Dendritic cell treated with granulocyte-macrophage colony-stimulating factor and Interleukin-4, amounts not matched to agents 40 ng/mL and 50 ng/mL, for 4 days (primary cell): ENCODE results near the gene GFPT2.

Experiments
- H3K27ac Mint-ChIP-seq: one replicate; pipeline ENCODE4 v1.8.0; 2022; ENCODE audit warnings: mild to moderate bottlenecking, mixed read lengths
- H3K27me3 Mint-ChIP-seq: one replicate; pipeline ENCODE4 v1.8.0; 2022; ENCODE audit warnings: mild to moderate bottlenecking, mixed read lengths
- H3K36me3 Mint-ChIP-seq: one replicate; pipeline ENCODE4 v1.8.0; 2022; ENCODE audit warnings: low read depth, mixed read lengths
- H3K4me1 Mint-ChIP-seq: one replicate; pipeline ENCODE4 v1.8.0; 2022; ENCODE audit warnings: low read depth, mixed read lengths
- H3K4me3 Mint-ChIP-seq: one replicate; pipeline ENCODE4 v1.8.0; 2022; ENCODE audit warnings: mild to moderate bottlenecking, moderate library complexity, mixed read lengths
- H3K9me3 Mint-ChIP-seq: one replicate; pipeline ENCODE4 v1.8.0; 2022; ENCODE audit warnings: mixed read lengths
- intact Hi-C: fragments of 100-400 bp; cut with micrococcal nuclease; formaldehyde crosslinking; loops from one replicate; pipeline ENCODE4 v1.15.0; 2022

GFPT2 gene

DNA sequence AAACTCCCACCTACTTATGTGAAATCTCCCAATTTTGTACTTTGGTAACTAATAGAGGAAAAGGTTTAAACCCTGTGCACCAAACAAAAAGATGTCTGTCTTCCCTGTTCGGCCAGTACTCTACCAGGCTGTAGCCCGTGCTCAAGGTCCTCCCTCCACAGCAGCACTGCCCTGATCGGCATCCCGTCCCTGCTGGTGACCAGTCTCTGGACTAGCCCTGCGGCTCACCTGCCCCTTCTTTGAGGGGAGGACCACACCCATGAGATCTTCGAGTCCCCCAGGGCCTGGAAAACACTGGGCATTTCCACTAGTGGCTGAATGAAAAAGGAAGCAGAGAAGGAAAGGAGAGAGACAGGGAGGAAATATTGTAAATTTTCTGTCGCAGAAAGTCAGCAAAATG lies 2.8 kb downstream of the GFPT2 start:
- Mint-ChIP-seq H3K36me3 (no peaks in the 10 kb centered on the region), H3K4me3 (no peak overlapping the region), H3K4me1 (no peaks in the 10 kb centered on the region), H3K27ac (no peak overlapping the region), H3K9me3 (no peaks in the 10 kb centered on the region), H3K27me3 (peaks cover 63% of the 10 kb centered on the region)
- intact Hi-C loops, result no loop called here

DNA sequence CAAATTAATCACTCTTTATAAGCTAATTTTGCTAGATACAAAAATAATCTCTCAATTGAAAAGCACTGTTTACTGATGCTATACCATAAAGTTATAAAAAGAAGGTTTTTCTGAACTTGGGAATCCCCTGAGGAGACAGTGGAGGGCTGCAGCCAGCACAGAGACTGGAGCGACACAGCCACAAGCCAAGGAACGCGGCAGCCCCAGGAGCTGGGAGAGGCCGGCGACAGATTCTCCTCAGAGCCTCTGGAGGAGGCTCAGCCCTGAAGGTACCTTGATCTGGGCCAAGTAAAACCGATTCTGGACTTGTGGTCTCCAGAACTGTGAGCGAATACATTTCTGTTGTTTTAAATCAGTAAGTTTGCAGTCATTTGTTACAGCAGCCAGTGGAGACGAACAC lies 3.7 kb downstream of the GFPT2 start:
- Mint-ChIP-seq H3K27me3 (peaks cover 54% of the 10 kb centered on the region), H3K27ac (no peak overlapping the region)
- intact Hi-C loops, result no loop called here

DNA sequence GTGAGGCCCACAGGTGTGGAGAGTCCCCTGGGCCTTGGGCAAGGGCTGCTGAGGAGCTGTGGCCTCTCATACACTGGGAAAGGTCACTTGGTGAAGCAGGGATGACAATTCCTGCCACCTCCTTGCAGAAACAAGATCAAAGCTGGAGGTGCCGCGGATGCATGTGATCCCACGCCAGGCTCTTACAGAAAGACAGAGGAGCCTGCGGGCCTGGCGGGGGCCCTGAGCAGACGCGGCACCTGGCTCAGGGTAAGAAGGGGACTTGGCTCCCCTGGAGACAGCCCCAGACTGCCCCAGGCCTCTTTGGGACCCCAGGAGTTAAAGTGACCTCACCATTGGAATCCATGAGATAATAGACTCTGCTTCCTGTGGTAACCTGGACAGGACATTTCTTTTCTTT lies 4.8 kb downstream of the GFPT2 start:
- H3K9me3 Mint-ChIP-seq, result no peaks in the 10 kb centered on the region
- peaks cover 49% of the 10 kb centered on the region for H3K27me3 Mint-ChIP-seq
- H3K4me1 Mint-ChIP-seq, result peaks cover 6% of the 10 kb centered on the region
- no peaks in the 10 kb centered on the region for H3K36me3 Mint-ChIP-seq
- no peak overlapping the region for H3K27ac Mint-ChIP-seq
- no peak overlapping the region for H3K4me3 Mint-ChIP-seq
- intact Hi-C loops, result no loop called here

More for the DNA sequence above, 3.7 kb downstream of the GFPT2 start:
- Mint-ChIP-seq H3K4me1 (no peaks in the 10 kb centered on the region), H3K9me3 (no peaks in the 10 kb centered on the region), H3K36me3 (no peaks in the 10 kb centered on the region), H3K4me3 (no peak overlapping the region)

DNA sequence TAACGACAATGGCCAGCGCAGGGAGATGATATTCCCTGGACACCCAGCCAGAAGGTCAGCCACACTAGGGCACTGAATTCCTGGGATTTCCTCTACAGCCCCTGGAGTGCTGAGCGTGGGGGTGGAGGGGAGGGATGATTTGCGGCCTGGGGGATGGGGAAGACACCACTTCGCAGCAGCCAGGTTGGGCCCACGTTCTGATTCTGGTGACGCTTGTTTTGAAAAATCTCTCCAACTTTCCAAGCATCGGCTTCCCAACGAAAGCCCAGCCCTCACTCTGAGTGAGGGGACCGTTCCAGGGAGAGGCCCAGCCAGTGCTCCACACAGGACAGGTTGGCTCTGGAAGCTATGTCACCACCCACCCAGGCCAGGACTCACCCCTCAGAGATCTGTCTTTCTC lies 5.4 kb downstream of the GFPT2 start:
- no peaks in the 10 kb centered on the region for H3K9me3 Mint-ChIP-seq
- peaks cover 6% of the 10 kb centered on the region for H3K4me1 Mint-ChIP-seq
- intact Hi-C loops, result no loop called here
- no peak overlapping the region for H3K4me3 Mint-ChIP-seq
- H3K36me3 Mint-ChIP-seq, result no peaks in the 10 kb centered on the region
- peaks cover 53% of the 10 kb centered on the region for H3K27me3 Mint-ChIP-seq
- H3K27ac Mint-ChIP-seq, result no peak overlapping the region

DNA sequence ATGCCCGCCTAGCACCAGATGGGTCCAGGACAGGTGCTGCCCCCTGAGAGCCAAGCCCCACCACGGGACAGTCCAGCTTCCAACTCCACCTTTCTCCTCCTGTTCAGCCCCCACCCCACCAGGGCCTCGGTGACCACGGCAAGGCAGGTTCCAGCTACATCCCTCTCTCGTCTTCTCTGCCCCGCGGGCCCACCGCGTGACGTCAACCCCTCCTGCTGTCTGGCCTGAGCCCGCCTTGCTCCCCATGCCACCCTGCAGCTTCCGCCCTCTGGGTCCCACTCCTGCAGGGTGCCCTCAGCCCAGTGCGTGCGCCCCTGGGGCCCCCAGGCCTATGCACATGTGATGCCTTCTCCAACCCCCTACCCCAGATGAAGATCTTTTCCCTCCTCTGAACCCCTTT lies 6.8 kb downstream of the GFPT2 start:
- H3K4me1 Mint-ChIP-seq, result peaks cover 6% of the 10 kb centered on the region
- intact Hi-C loops, result no loop called here
- H3K27me3 Mint-ChIP-seq, result peaks cover 49% of the 10 kb centered on the region
- H3K9me3 Mint-ChIP-seq, result no peaks in the 10 kb centered on the region
- no peak overlapping the region for H3K4me3 Mint-ChIP-seq
- no peaks in the 10 kb centered on the region for H3K36me3 Mint-ChIP-seq
- no peak overlapping the region for H3K27ac Mint-ChIP-seq

DNA sequence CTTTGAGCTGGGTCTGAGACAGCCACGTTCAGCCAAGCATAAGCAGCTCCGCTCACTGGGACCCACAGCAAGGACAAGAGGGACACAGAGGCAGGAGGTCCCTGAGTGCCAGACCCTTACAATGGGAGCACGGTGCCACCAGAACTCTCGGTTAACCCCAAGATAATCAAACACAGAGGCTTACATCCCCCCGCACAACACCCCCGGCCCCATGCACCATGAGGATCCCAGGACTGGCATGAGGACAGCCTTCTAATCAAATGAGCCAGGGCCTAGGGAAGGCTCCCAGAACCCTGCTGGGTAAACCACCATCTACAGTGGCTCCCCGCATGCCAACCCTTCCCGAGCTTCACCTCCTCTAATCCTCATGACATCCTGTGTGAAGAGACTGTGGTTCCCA lies 7.4 kb downstream of the GFPT2 start:
- H3K27me3 Mint-ChIP-seq, result peaks cover 43% of the 10 kb centered on the region
- H3K4me1 Mint-ChIP-seq, result peaks cover 6% of the 10 kb centered on the region

DNA sequence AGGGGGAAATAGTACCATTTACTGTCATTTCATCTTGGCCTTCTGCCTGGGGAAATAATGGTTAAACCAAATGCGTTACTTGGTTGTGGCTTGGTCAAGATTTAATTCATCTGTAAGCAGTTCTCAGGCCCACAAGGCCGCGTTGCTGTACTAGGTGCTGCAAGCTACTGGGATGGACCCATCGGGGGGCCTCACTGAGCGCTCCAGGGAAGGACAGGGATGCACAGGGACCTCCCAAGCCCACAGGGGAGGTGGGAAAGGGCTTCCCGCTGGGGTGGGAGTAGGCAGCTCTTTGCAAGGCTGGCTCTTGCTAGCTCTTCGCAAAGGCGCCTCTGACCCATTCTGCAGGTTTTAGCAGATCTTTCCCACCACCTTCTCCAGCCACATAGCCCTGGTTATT lies 8.0 kb downstream of the GFPT2 start:
- Mint-ChIP-seq H3K4me3 (no peak overlapping the region), H3K27ac (no peak overlapping the region), H3K36me3 (no peaks in the 10 kb centered on the region), H3K27me3 (peaks cover 37% of the 10 kb centered on the region), H3K9me3 (no peaks in the 10 kb centered on the region), H3K4me1 (peaks cover 6% of the 10 kb centered on the region)
- intact Hi-C loops, result no loop called here

More for the DNA sequence above, 7.4 kb downstream of the GFPT2 start:
- intact Hi-C loops, result no loop called here
- Mint-ChIP-seq H3K4me3 (no peak overlapping the region), H3K36me3 (no peaks in the 10 kb centered on the region), H3K27ac (no peak overlapping the region), H3K9me3 (no peaks in the 10 kb centered on the region)

DNA sequence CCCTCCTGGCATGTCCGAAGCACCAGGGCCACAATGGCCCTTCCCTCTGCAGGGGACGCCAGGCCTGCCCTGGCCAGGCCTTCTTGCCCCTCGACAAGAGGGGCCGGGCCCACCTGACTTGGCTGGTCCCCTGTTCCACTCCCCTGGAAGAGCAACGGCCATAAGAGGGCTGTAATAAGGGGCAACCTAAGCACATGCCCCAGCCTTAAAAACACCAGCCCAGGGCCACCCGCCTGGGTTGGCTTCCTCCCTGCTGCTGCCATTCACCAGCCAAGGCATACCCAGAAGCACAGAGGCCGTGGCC lies 8.5 kb downstream of the GFPT2 start:
- Mint-ChIP-seq H3K27ac (no peak overlapping the region), H3K4me3 (no peak overlapping the region), H3K9me3 (no peaks in the 10 kb centered on the region), H3K36me3 (no peaks in the 10 kb centered on the region), H3K27me3 (peaks cover 32% of the 10 kb centered on the region), H3K4me1 (peaks cover 6% of the 10 kb centered on the region)
- intact Hi-C loops, result no loop called here

DNA sequence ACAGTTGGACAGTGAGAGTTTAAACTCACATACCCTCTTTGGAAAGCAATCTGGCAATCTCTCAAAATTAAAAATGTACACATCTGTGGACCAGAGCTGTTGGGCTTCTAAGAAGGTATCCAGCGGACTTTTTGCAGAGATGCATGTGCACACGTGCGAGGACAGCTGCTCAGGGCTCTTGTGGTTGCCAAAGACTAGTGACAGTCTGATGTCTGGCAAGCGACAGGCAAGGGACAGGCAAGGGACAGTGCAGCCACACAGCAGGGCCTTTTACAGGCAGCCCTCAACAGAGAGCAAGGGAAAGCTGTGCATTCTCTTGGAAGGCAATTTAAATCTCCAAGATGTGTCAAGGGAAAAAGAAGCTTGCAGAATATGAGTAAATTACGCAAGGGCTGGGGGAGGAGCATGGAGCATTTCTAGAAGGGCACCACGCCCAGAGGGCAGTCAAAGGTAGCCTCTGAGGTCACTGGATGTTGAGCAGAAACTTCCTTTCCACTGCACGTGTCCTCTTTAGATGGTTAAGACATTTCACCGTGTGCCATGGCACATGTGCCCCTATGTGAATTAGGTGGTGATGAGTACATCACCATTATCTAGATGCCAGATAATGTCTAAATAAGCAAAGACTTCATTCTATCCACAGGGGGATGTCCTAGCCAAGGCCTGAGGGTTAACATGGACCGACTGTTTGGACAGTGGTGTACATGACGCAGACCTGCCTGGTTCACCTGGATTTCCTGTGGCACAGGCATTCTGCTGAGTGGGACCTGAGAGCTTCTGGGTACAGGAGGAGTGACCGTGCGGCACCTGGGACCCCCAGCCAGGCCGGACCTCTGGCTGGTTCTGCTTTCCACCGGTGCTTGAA lies 9.1 kb downstream of the GFPT2 start:
- H3K4me3 Mint-ChIP-seq, result no peak overlapping the region
- peaks cover 6% of the 10 kb centered on the region for H3K4me1 Mint-ChIP-seq
- H3K36me3 Mint-ChIP-seq, result no peaks in the 10 kb centered on the region
- intact Hi-C loops, result no loop called here
- peaks cover 31% of the 10 kb centered on the region for H3K27me3 Mint-ChIP-seq
- H3K27ac Mint-ChIP-seq, result no peak overlapping the region
- H3K9me3 Mint-ChIP-seq, result no peaks in the 10 kb centered on the region

DNA sequence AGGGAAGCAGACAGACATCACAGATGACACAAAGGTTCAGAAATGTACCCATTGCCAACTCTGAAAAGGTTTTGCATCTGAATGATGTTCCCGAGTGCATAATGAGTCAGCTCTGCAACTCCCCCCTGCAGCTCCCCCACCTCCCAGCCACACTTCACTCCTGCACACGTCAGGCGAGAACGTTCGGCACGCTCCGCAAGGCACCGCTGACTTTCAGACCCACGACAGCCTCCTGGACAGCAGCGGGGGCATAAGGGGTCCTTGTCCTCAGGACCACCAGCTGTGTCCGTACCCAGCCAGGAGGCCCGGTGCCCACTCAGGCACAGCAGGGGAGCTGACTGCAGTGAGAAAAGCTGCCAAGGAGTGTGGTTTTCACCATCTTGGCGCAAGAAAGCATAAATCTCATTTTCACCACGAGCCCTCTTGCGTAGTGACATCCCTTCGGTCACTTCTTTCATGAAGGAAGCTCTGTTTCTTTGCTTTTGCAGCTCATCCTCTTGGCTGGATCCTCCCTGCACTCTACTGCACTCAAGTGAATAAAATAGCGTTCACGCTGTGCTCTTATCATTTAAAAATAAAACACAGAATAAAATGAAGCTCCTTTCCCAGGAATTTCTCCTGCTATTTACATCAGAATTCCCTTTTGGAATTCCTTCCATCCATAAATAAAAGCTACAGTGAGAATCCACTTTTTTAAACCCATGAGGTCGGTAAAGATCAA lies 9.9 kb downstream of the GFPT2 start:
- no peak overlapping the region for H3K4me3 Mint-ChIP-seq
- no peaks in the 10 kb centered on the region for H3K36me3 Mint-ChIP-seq
- no peak overlapping the region for H3K27ac Mint-ChIP-seq
- intact Hi-C loops, result no loop called here
- peaks cover 6% of the 10 kb centered on the region for H3K4me1 Mint-ChIP-seq
- H3K27me3 Mint-ChIP-seq, result peaks cover 32% of the 10 kb centered on the region
- no peaks in the 10 kb centered on the region for H3K9me3 Mint-ChIP-seq

DNA sequence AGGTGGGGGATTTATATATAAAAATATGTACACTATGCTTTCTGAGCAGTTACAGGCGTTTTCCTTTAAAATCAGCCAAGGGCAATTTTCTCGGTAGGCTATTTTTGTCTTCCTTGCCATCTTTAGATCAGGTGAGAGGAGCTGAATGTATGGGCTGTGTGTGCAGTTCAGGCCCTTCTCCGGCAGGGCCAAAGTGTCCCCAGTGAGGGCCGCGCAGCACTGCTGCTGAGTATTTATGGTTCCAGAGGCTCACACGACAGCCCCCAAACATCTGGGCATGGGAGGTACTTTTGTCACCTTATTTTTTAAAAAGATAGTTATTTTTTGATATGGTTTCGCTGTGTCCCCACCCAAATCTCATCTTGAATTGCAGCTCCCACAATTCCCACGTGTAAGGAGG lies 11.5 kb downstream of the GFPT2 start:
- Mint-ChIP-seq H3K27ac (no peak overlapping the region), H3K27me3 (peaks cover 25% of the 10 kb centered on the region), H3K4me3 (no peak overlapping the region), H3K36me3 (no peaks in the 10 kb centered on the region), H3K9me3 (no peaks in the 10 kb centered on the region), H3K4me1 (peaks cover 6% of the 10 kb centered on the region)
- intact Hi-C loops, result no loop called here

DNA sequence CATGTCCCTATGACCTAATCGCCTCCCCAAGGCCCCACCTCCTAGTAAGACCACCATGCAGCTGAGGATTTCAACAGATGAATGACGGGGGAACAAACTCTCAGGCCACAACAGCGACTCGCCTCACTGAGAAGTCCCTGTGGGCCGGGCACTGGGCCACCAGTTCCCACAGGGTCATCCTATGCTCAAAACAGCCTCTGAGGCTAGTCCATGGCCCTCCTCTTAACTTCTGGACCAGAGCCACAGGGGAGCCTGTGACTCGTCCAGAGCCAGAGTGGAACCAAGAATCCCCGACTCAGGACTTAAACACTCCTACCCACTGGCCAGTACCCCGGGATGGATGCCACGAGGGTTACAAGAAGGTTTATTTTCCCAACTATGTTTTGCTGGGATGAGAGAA lies 12.3 kb downstream of the GFPT2 start:
- no peaks in the 10 kb centered on the region for H3K36me3 Mint-ChIP-seq
- H3K27me3 Mint-ChIP-seq, result peaks cover 21% of the 10 kb centered on the region
- H3K4me1 Mint-ChIP-seq, result peaks cover 6% of the 10 kb centered on the region
- intact Hi-C loops, result no loop called here
- no peak overlapping the region for H3K27ac Mint-ChIP-seq
- H3K9me3 Mint-ChIP-seq, result no peaks in the 10 kb centered on the region
- H3K4me3 Mint-ChIP-seq, result no peak overlapping the region

DNA sequence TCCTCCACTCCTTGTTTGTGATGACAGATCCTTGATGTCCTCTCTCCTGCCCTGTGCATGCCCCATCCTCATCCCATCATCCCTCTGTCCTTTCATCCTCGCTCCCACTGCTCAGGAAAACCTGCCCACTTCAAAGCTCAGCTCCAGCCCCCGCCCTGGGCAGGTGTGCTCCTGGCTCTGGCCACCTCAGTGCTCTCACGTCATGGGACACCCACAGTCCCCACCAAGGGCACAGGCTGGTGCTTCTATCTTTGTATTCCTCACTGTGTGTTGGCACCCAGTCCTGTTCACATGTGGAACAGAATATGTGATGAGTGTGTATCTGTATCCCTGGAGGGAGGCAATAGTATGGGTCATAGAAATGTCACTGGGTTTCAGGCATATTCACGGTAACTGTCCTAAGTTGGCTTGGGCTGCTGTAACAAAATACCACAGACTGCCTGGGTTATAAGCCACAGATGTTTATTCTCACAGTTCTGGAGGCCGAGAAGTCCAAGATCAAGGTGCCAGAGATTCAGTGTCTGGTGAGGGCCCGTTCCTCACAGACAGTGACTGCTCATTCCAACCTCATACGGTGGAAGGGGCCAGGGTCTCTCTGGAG lies 13.5 kb downstream of the GFPT2 start:
- Mint-ChIP-seq H3K4me1 (peaks cover 6% of the 10 kb centered on the region), H3K4me3 (no peak overlapping the region), H3K36me3 (no peaks in the 10 kb centered on the region), H3K27me3 (peaks cover 21% of the 10 kb centered on the region), H3K27ac (no peak overlapping the region), H3K9me3 (no peaks in the 10 kb centered on the region)
- intact Hi-C loops, result no loop called here

DNA sequence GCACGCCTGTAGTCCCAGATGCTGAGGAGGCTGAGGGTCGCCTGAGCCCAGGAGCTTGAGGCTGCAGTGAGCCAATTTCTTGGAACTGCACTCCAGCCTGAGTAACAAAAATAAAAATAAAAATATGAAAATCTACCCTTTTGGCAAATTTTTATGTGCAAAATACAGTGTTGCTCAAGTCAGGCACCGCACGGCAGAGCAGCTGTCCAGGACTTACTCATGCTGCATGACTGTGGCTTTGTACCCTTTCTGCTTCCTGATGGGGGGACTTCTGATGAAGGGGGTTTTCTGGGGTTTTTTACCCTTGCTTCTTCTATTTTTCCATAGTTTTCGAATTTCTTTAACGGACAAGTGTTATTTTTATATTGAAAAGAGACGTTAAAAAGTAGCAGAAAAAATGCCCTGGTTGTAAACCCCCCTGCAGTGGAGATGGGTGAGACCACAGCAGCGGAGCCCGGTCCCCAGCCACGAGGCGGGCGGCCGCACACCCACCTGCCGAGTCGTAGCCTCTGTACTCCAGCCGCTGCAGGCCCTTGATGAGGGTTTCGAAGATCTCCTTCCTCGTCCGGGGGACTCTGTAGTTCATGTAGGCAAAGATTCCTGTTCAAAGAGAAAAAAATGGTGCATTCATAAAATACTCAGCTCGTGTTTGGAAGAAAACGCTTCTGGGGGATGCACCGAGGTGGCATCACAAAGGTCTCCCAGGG lies 15.0 kb downstream of the GFPT2 start:
- Mint-ChIP-seq H3K4me3 (no peak overlapping the region), H3K27me3 (peaks cover 21% of the 10 kb centered on the region), H3K9me3 (no peaks in the 10 kb centered on the region), H3K4me1 (no peaks in the 10 kb centered on the region), H3K27ac (no peak overlapping the region), H3K36me3 (no peaks in the 10 kb centered on the region)
- intact Hi-C loops, result no loop called here
